Activated B cell treated with CpG ODN at 0.5 μM for 24 hours (primary cell): ENCODE data around the gene PRSS21. TPM values are rescaled to one million over a fixed set of nuclear protein-coding genes. Genes with fewer than 3 reads are reported as not detected.

Source experiments
- ATAC-seq: fragments of 200-7000 bp; cut with Tn5 transposase; one replicate; pipeline ENCODE4 v1.10.0; 2021; ENCODE audit warnings: low read depth, mild to moderate bottlenecking, moderate library complexity
- CTCF ChIA-PET: fragments of 350-600 bp; sonication (Branson Sonifier 250); formaldehyde crosslinking; loops from one replicate; lab custom pipeline; 2021; ENCODE audit warnings: antibody characterized with exemption; lab: Charles Lee
- POLR2A ChIA-PET: fragments of 350-600 bp; sonication (Branson Sonifier 250); formaldehyde crosslinking; loops from one replicate; lab custom pipeline; 2021; ENCODE audit warnings: antibody characterized with exemption; lab: Charles Lee
- DNase-seq: peaks from one replicate; pipeline ENCODE4 v3.0.0; 2022
- H3K27ac Mint-ChIP-seq: one replicate; pipeline ENCODE4 v1.8.0; 2020; ENCODE audit warnings: mixed read lengths
- H3K27me3 Mint-ChIP-seq: one replicate; pipeline ENCODE4 v1.8.0; 2021; ENCODE audit warnings: mixed read lengths
- H3K36me3 Mint-ChIP-seq: one replicate; pipeline ENCODE4 v1.8.0; 2021; ENCODE audit warnings: low read depth, mixed read lengths
- H3K4me1 Mint-ChIP-seq: one replicate; pipeline ENCODE4 v1.8.0; 2021; ENCODE audit warnings: mixed read lengths
- H3K4me3 Mint-ChIP-seq: one replicate; pipeline ENCODE4 v1.8.0; 2020; ENCODE audit warnings: mild to moderate bottlenecking, mixed read lengths
- H3K9me3 Mint-ChIP-seq: one replicate; pipeline ENCODE4 v1.8.0; 2020; ENCODE audit warnings: mixed read lengths
- CTCF ChIP-seq: fragments of 200-600 bp; IDR thresholded peaks from one replicate; pipeline ENCODE4 v1.8.0; 2022; ENCODE audit warnings: antibody characterized with exemption, mild to moderate bottlenecking
- intact Hi-C: fragments of 100-400 bp; cut with micrococcal nuclease; formaldehyde crosslinking; loops from one replicate; pipeline ENCODE4 v1.15.1; 2024
- total RNA-seq: library from RNA; stranded (reverse); gene quantifications from 2 replicates; pipeline ENCODE4 v1.2.3, GENCODE V29; 2022

The PRSS21 gene
- total RNA-seq = 2.4 and 3.2 TPM in 2 replicates

- DNase-seq (no peak), ATAC-seq (no peak)
- POLR2A ChIA-PET = no interaction called here
- Mint-ChIP-seq H3K4me3 (no peak within 1 kb of the TSS), H3K4me1 (no peaks in the 10 kb centered on the region), H3K27me3 (peaks cover 6% of the 10 kb centered on the region), H3K27ac (no peak within 1 kb of the TSS), H3K36me3 (no peaks in the 10 kb centered on the region), H3K9me3 (no peaks in the 10 kb centered on the region)
- CTCF ChIA-PET = no interaction called here
- intact Hi-C loops = no loop called here
- TF ChIP-seq CTCF = no peak
Observed at GRCh38 chr16:2816751-2817339, at the start of gene PRSS21. Gene PRSS21 (plus strand): TSS chr16:2817237. CDS start chr16:2817269, 32 bp downstream.

- H3K27me3 Mint-ChIP-seq = no peaks in the 10 kb centered on the region
- no peak overlapping the region for H3K27ac Mint-ChIP-seq
- no peak overlapping the region for H3K4me3 Mint-ChIP-seq
- ATAC-seq (no peak), DNase-seq (no peak)
- no peaks in the 10 kb centered on the region for H3K9me3 Mint-ChIP-seq
- intact Hi-C loops = no loop called here
- H3K36me3 Mint-ChIP-seq = peaks cover 97% of the 10 kb centered on the region
- ChIA-PET POLR2A (interaction anchor here (0.6 to 0.9 kb wide), 2 partner anchors 15 to 17 kb away, joined by 3 to 6 read pairs; partner anchors contain the start of gene SRRM2), CTCF (no interaction called here)
- TF ChIP-seq CTCF = no peak
- no peaks in the 10 kb centered on the region for H3K4me1 Mint-ChIP-seq
Observed at GRCh38 chr16:2767891-2768290, 49.1 kb upstream of the PRSS21 start.

GRCh38 chr16:2768403-2769089, 48.5 kb upstream of the PRSS21 start:
- Mint-ChIP-seq H3K27ac (no peak overlapping the region), H3K9me3 (no peaks in the 10 kb centered on the region), H3K36me3 (peaks cover 96% of the 10 kb centered on the region), H3K4me1 (no peaks in the 10 kb centered on the region), H3K27me3 (no peaks in the 10 kb centered on the region), H3K4me3 (no peak overlapping the region)
- ATAC-seq (no peak), DNase-seq (no peak)
- intact Hi-C loops = no loop called here
- ChIA-PET CTCF (no interaction called here), POLR2A (interaction anchor here (0.9 kb wide), 1 partner anchor 17 kb away, joined by 3 read pairs; no protein-coding TSS in a partner anchor)
- TF ChIP-seq CTCF = no peak

- ChIA-PET CTCF (no interaction called here), POLR2A (interaction anchor here (1.1 kb wide), 1 partner anchor 10 kb away, joined by 4 read pairs; no protein-coding TSS in a partner anchor)
- Mint-ChIP-seq H3K4me1 (no peaks in the 10 kb centered on the region), H3K27ac (no peak overlapping the region), H3K36me3 (peaks cover 96% of the 10 kb centered on the region), H3K9me3 (no peaks in the 10 kb centered on the region), H3K4me3 (no peak overlapping the region), H3K27me3 (no peaks in the 10 kb centered on the region)
- intact Hi-C loops = no loop called here
- ATAC-seq (no peak), DNase-seq (no peak)
- TF ChIP-seq CTCF = no peak
Observed at GRCh38 chr16:2769100-2769529, 47.9 kb upstream of the PRSS21 start.

- peaks cover 94% of the 10 kb centered on the region for H3K36me3 Mint-ChIP-seq
- H3K4me3 Mint-ChIP-seq = no peak overlapping the region
- intact Hi-C loops = no loop called here
- no peak for TF ChIP-seq CTCF
- ChIA-PET POLR2A (interaction anchor here (1.1 kb wide), 1 partner anchor 9 kb away, joined by 4 read pairs; no protein-coding TSS in a partner anchor), CTCF (no interaction called here)
- no peak overlapping the region for H3K27ac Mint-ChIP-seq
- no peaks in the 10 kb centered on the region for H3K27me3 Mint-ChIP-seq
- no peak for DNase-seq
- ATAC-seq = no peak
- no peaks in the 10 kb centered on the region for H3K9me3 Mint-ChIP-seq
- H3K4me1 Mint-ChIP-seq = no peaks in the 10 kb centered on the region
Observed at GRCh38 chr16:2769675-2770056, 47.4 kb upstream of the PRSS21 start.
